ENCODE results near the gene DDTL.
"Not testable (repeated sequence)": the region's sequence is repeated elsewhere in the genome, so short reads cannot be mapped to it uniquely, and the experiment has no call there.

The DDTL gene

DNA sequence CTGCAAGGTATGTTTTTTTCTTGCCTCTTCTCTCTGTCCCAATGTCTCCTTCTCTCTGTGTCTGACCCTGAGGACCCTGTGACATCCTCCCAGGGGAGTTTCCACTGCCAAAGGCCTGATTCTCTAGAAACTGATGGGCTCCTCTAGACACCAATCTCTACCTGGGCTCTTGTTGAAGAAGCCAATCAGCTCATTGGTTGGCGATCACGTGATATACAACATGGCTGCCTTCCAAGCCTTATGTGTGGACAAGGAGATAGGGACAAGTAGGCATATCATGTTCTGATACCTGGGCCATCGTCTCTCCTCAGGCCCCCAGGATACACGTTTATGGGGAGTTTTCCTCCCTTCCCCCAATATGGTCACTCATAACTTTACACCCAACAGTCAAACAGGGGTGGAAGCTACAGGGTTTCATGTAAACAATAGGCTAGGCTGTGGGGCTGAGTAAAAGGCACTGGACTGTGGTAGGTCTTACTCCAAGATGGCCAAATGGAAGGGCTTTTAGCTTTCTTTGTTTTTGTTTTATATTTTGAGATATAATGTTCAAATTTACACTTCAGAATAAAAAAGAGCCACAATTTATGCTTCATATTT is 27.0 kb downstream of the DDTL start:
- not testable (repeated sequence) for H3K4me2 ChIP-seq (ENCODE audit: low read depth, low read length, poor library complexity, severe bottlenecking); H2AFZ ChIP-seq (ENCODE audit: low read depth, low read length, severe bottlenecking); H3K9me2 ChIP-seq (replicated peaks; ENCODE audit: insufficient read depth, low read length); H3K27me3 ChIP-seq (ENCODE audit: low read length); H3F3A ChIP-seq (ENCODE audit: insufficient read depth); H3K4me3 ChIP-seq (ENCODE audit: insufficient read depth, low read length, poor library complexity, severe bottlenecking); H3K9me3 ChIP-seq (ENCODE audit: insufficient read depth, low read length); H3K36me3 ChIP-seq (ENCODE audit: low read length); H3K79me2 ChIP-seq (ENCODE audit: insufficient read depth, low read length); H3K9ac ChIP-seq (ENCODE audit: low read length); H3K27ac ChIP-seq (ENCODE audit: low read depth, low read length); H4K20me1 ChIP-seq (ENCODE audit: low read depth, low read length)

DNA sequence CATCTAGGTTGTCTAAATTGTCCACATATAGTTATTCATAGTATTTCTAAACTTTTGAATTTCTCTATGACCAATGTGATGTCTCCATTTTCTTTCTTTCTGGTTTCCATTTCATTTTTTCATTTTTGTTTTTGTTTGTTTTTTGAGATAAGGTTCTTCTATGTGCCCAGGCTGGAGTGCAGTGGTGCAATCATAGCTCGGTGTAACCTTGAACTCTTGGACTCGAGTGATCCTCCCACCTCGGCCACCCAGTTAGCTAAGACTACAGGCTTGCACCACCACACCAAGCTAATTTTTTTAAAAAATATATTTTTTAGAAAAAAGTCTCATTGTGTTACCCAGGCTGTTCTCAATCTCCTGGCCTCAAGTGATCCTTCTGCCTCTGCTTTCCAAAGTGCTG is 30.4 kb downstream of the DDTL start:
- Histone ChIP-seq H3K9me2 (replicated peaks; ENCODE audit: insufficient read depth, low read length) (no peaks in the 10 kb centered on the region), H3K9me3 (ENCODE audit: insufficient read depth, low read length) (no peaks in the 10 kb centered on the region), H3K4me2 (ENCODE audit: low read depth, low read length, poor library complexity, severe bottlenecking) (no peak overlapping the region), H2AFZ (ENCODE audit: low read depth, low read length, severe bottlenecking) (no peak overlapping the region), H3K27ac (ENCODE audit: low read depth, low read length) (no peak overlapping the region), H3K9ac (ENCODE audit: low read length) (no peak overlapping the region), H4K20me1 (ENCODE audit: low read depth, low read length) (no peaks in the 10 kb centered on the region), H3K36me3 (ENCODE audit: low read length) (no peaks in the 10 kb centered on the region), H3K27me3 (ENCODE audit: low read length) (no peaks in the 10 kb centered on the region), H3K4me3 (ENCODE audit: insufficient read depth, low read length, poor library complexity, severe bottlenecking) (no peak overlapping the region), H3K79me2 (ENCODE audit: insufficient read depth, low read length) (no peaks in the 10 kb centered on the region), H3F3A (ENCODE audit: insufficient read depth) (no peaks in the 10 kb centered on the region)
- TF ChIP-seq, protein P1, sequence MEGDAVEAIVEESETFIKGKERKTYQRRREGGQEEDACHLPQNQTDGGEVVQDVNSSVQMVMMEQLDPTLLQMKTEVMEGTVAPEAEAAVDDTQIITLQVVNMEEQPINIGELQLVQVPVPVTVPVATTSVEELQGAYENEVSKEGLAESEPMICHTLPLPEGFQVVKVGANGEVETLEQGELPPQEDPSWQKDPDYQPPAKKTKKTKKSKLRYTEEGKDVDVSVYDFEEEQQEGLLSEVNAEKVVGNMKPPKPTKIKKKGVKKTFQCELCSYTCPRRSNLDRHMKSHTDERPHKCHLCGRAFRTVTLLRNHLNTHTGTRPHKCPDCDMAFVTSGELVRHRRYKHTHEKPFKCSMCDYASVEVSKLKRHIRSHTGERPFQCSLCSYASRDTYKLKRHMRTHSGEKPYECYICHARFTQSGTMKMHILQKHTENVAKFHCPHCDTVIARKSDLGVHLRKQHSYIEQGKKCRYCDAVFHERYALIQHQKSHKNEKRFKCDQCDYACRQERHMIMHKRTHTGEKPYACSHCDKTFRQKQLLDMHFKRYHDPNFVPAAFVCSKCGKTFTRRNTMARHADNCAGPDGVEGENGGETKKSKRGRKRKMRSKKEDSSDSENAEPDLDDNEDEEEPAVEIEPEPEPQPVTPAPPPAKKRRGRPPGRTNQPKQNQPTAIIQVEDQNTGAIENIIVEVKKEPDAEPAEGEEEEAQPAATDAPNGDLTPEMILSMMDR (IDR thresholded peaks at IDR 0.05; ENCODE audit: insufficient read depth, low read length, poor library complexity, severe bottlenecking) = no peak
- no peak for TF ChIP-seq EZH2phosphoT487 (conservative IDR thresholded peaks at IDR 0.05; ENCODE audit: low read length)

DNA sequence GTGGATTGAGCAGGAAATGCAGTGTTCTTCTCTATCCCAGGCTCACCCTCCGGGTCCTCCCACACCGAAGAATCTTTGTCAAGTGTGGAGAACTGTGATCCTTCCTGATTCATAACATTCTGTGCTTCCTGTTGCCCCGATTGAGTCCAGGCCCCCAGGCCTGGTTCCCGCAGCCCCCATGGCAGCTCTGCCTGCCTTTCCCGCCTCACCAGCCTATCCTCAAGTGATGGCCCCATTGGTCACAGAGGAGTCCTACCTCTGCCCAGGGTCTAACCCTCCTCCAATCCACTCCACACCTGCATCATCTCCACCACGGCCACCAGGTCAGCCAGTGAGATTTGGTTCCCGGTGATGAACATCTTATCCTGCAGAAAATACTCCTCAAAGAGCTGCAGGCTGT is 33.1 kb downstream of the DDTL start:
- not testable (repeated sequence) for H3K4me2 ChIP-seq (ENCODE audit: low read depth, low read length, poor library complexity, severe bottlenecking); H4K20me1 ChIP-seq (ENCODE audit: low read depth, low read length); H3K36me3 ChIP-seq (ENCODE audit: low read length); H3K9me3 ChIP-seq (ENCODE audit: insufficient read depth, low read length); H3K79me2 ChIP-seq (ENCODE audit: insufficient read depth, low read length); H3K27ac ChIP-seq (ENCODE audit: low read depth, low read length); H3K9me2 ChIP-seq (replicated peaks; ENCODE audit: insufficient read depth, low read length); H3K9ac ChIP-seq (ENCODE audit: low read length); H3K4me3 ChIP-seq (ENCODE audit: insufficient read depth, low read length, poor library complexity, severe bottlenecking); H2AFZ ChIP-seq (ENCODE audit: low read depth, low read length, severe bottlenecking); H3F3A ChIP-seq (ENCODE audit: insufficient read depth); H3K27me3 ChIP-seq (ENCODE audit: low read length)

DNA sequence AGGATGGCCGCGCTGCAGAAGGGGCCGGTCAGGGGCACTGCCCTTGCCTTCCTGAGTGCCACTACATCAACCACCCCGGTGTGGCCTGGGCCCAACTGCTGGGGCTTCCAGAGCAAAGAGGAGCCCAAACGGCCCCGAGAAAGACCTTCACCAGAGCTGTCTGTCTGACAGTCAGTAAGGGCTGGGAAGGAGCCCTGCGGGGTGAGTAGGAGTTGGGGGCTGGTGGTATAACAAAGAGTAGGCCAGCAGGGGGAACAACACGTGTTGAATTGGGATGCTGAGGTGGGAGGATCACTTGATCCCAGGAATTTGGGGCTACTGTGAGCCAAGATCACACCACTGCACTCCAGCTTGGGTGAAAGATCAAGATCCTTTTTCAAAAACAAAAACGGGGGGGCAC is 34.6 kb downstream of the DDTL start:
- Histone ChIP-seq H3K9me2 (replicated peaks; ENCODE audit: insufficient read depth, low read length) (no peaks in the 10 kb centered on the region), H3K9me3 (ENCODE audit: insufficient read depth, low read length) (no peaks in the 10 kb centered on the region), H3K36me3 (ENCODE audit: low read length) (no peaks in the 10 kb centered on the region), H3K27ac (ENCODE audit: low read depth, low read length) (no peak overlapping the region), H3K27me3 (ENCODE audit: low read length) (no peaks in the 10 kb centered on the region), H3K9ac (ENCODE audit: low read length) (no peak overlapping the region), H2AFZ (ENCODE audit: low read depth, low read length, severe bottlenecking) (no peak overlapping the region), H3F3A (ENCODE audit: insufficient read depth) (no peaks in the 10 kb centered on the region), H3K4me3 (ENCODE audit: insufficient read depth, low read length, poor library complexity, severe bottlenecking) (no peak overlapping the region), H3K4me2 (ENCODE audit: low read depth, low read length, poor library complexity, severe bottlenecking) (no peak overlapping the region), H4K20me1 (ENCODE audit: low read depth, low read length) (no peaks in the 10 kb centered on the region), H3K79me2 (ENCODE audit: insufficient read depth, low read length) (no peaks in the 10 kb centered on the region)
- TF ChIP-seq, protein P1 (IDR thresholded peaks at IDR 0.05; ENCODE audit: insufficient read depth, low read length, poor library complexity, severe bottlenecking) = no peak
- no peak for TF ChIP-seq EZH2phosphoT487 (conservative IDR thresholded peaks at IDR 0.05; ENCODE audit: low read length)

Measured in SU-DHL-6 (cell line).